ENCODE data around the gene SP1.

GRCh38 chr12:53388932-53389331, 9.0 kb downstream of the SP1 start:
- TF ChIP-seq POLR2A (IDR thresholded peaks at IDR 0.05) (no peak), CTCF (IDR thresholded peaks at IDR 0.05) (no peak)

Measured in testis (tissue), 2 donors.